SK-MEL-5 (cell line): ENCODE measurements around the gene PCED1A. TPM values are rescaled to one million over a fixed set of nuclear protein-coding genes. Genes with fewer than 3 reads are reported as not detected.

Source experiments
- DNase-seq: peaks from one replicate; pipeline ENCODE4 v3.0.0-alpha.2; 2016; ENCODE audit warnings: low read depth, low spot score
- in situ Hi-C: cut with HindIII; loops from 2 replicates; pipeline ENCODE4 v1.10.0; 2016; ENCODE audit warnings: low sequenced_read_pairs, high pct_unique_total_duplicates, low pct_unique_long_range_greater_than_20kb
- total RNA-seq: library from RNA; depleted of rRNA; stranded (reverse); fragments of >200 nt; shearing (Covaris generic); gene quantifications from 2 replicates; pipeline ENCODE4 v1.2.3, GENCODE V29; 2014

Gene PCED1A
- total RNA-seq, 1 experiment from 2014 or later: 22.6 TPM

DNA sequence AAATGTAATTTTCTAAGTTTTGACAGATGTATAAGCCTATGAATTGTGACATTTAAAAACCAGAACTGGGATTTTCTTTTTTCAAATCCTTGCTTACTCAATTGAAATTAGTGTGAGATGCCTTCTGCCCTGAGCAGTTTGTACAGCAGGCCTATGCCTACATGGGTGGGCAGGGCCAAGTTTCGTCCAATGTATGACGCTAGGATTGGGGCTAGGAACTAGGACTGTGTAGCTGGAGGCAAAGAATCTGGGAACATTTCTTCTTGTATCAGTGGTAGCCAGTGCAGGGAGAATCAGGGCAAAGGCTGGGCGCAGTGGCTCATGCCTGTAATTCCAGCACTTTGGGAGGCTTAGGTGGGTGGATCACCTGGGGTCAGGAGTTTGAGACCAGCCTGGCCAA, 28.9 kb upstream of the PCED1A start:
- in situ Hi-C loops: no loop called here
- DNase-seq: no peak

DNA sequence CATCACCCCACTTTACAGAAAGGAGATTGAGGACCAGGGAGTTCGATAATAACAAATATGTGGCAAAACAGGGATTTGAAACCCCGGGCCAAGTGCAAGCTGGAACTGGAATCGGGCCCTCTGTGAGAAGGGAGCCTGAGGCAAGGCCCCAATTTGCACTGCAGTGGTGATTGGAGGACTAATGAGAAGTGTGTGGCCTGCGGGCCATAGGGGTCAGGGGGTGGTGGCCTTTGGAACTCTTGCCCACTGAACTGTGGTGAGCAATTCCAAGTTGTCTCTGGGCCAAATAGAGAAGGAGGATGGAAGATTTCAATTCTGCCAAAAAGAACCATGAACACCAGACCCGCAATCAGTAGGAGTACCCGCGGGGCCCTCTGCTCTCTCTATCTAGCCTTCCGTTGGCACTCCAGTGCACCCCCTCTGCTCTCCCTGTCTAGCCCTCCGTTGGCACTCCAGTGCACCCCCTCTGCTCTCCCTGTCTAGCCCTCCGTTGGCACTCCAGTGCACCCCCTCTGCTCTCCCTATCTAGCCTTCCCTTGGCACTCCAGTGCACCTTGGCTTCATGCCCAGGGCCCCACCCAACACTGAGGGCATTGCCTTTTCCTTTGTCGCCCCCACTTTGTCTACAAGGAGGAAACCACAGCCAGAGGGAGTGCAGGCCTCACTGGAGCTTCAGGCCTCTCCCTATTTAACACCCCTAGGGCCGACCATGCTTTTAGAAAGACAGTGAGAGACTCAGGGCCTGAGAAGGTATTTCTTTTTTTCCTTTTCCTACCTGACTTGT, 26.8 kb upstream of the PCED1A start:
- no peak for DNase-seq
- in situ Hi-C loops: no loop called here

DNA sequence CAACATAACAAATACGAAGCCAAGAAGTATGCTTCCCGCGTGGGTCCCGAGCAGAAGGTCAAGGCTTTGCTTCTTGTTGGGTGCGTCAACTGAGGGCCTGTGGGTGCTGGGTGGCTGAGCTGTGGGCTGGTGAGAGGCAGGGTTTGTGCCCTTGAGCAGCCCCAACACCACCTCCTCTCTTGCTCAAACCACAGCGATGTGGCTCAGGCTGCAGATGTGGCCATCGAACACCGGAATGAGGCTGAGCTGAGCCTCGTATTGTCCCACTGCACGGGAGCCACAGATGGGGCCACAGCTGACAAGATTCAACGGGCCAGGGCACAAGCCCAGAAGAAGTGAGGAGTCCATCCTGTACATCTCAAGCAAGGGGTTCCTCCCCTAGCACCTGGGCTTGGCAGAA, 25.8 kb upstream of the PCED1A start:
- no peak for DNase-seq
- in situ Hi-C loops: no loop called here

DNA sequence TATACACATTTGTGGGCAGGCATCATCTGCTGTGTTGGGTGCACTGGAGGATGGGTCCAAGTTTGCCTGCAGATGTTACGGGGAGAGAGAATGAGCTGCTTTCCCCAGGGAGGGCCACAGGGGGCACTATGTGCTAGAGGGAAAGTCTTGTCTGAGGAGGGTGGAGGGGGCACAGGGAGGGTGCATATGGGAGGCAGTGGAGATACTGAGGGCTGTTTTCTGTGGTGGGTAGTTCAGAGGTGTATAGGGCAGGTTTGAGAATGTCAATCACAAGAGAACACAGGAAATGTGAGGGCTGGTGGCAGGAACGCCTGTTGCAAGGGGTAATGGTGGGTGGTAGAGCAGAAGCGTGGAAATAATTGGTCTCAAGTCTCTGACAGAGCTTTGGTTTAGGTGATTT, 25.2 kb upstream of the PCED1A start:
- in situ Hi-C loops: no loop called here
- DNase-seq: peak; percentile 33

DNA sequence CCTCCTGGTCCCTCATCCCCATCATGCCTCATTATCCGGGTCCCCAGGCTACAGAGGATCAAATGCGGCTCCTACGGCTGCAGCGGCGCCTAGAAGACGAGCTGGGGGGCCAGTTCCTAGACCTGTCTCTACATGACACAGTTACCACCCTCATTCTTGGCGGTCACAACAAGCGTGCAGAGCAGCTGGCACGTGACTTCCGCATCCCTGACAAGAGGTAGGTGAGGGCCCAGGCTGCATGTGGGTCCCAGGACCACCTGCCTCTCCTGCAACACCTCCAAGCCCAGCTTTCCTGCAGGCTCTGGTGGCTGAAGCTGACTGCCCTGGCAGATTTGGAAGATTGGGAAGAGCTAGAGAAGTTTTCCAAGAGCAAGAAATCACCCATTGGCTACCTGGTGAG, 24.6 kb upstream of the PCED1A start:
- no peak for DNase-seq
- in situ Hi-C loops: no loop called here

DNA sequence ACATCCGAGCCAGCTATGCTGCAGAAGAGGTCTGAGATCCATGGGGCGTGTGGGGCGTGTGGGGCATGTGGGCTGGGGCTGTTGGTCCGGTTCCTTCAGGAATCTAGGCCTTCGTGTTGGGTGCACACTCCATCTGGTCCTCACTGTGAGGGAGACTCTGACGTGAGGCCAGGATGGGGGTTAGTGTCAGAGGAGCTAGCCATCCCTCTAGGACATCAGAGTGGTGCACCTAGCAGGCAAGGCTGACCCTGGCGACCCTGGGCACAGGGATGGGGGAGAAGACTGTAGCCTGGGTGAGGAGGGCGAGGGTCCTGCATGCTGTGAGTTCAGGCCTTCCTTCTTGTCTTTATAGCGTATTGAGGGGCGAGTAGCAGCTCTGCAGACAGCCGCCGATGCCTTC, 24.2 kb upstream of the PCED1A start:
- no peak for DNase-seq
- in situ Hi-C loops: no loop called here

DNA sequence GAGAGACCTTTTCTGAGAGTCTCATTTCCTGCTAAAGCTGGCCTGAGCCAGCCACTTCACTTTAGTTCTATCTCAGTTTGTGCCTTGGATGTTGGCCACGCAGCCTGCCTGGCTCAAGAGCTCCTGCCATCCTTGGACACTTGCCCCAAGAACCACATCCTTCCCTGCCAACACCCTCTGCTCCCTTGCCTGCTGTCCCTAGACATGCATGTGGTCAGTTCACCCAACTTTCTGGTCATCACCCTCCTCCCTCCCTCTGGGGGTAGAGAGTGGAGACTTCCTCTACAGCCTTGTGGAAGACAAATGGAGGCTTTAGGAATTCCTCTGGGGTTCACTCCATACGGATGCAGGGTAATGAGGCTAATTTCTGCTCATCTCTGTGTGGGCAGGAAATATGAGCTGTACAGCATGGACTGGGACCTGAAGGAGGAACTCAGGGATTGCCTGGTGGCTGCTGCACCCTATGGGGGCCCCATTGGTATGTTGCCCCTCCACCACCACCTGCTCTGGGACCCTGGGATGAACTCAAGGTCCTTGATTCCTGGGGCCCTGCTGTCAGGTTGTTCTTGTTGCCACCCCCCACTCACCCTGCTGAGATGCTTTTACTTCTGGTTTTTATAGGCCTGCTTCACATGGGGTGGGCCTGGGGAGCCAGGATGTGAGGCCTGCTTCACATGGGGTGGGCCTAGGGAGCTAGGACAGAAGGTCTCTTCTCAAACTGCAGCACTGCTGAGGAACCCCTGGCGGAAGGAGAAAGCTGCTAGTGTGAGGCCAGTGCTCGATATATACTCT, 19.1 kb upstream of the PCED1A start:
- in situ Hi-C loops: no loop called here

DNA sequence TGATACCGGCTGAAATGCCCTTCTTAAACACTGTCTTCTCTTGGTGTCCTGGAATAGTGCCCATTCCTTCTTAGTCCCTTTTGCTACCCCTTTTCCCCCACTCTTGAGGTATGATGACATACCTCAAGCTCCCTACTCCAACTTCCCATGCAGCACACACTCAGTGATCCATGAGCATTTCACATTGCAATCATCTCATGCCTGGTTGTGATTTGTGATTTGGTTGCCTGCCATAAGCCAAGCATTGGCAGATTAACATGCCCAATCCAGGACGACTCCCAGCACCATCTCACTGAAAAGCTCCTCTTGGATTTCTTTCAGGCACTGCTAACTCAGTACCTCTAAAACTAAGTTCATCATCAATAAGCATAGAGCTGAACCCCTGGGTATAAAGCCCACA, 18.1 kb upstream of the PCED1A start:
- no peak for DNase-seq

More for the DNA sequence above, 19.1 kb upstream of the PCED1A start:
- DNase-seq: no peak

DNA sequence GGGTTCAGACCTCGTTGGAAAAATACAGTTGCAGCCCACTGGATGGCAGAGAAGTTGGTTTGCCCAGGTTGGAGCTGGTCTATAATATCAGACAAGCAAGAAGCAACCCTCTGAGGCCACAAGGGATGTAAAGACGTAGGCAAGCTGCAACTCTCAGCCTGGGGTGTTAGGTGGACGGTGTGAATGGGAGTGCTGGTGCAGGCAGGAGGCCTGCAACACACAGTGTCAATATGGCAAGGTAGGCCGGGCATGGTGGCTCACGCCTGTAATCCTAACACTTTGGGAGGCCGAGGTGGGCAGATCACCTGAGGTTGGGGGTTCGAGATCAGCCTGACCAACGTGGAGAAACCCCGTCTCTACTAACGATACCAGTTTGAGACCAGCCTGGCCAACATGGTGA, 10.6 kb upstream of the PCED1A start:
- DNase-seq: no peak
- in situ Hi-C loops: no loop called here

More for the DNA sequence above, 18.1 kb upstream of the PCED1A start:
- in situ Hi-C loops: no loop called here

DNA sequence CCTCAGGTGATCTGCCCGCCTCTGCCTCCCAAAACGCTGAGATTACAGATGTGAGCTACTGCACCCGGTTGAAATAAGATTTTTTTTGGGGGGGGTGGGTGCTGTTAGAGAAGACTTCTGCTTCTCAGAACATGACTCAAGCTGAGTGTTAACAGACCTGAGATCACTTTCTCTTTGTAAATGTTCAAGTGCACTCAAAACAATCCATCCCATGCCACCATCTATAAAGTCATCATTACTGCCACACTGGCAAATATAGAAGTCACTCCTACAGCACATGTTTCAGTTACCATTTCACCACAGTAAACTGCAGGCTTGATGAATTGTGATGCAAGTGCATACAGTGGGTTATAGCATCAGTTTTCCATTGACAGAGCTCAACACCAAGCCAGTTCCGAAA, 9.1 kb upstream of the PCED1A start:
- in situ Hi-C loops: no loop called here
- DNase-seq: no peak

DNA sequence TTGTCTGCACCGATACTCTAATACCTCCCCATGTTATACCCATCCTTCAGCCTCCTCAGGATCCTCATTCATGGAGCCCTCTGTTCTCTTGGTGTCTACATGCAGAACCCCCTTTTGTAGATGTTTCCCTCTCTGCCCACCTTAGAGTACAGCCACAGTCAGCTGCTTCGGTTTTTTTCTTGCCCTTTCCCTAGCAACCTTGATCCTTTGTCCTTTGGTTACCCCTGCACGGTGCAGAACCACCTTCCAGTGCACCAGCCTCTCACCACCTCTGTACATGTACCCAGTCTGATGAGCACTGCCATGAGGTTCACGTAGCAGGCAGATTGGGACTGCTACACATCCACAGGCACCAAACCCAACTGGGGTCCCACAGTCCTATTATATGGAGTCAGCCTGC, 7.3 kb upstream of the PCED1A start:
- in situ Hi-C loops: no loop called here
- no peak for DNase-seq

DNA sequence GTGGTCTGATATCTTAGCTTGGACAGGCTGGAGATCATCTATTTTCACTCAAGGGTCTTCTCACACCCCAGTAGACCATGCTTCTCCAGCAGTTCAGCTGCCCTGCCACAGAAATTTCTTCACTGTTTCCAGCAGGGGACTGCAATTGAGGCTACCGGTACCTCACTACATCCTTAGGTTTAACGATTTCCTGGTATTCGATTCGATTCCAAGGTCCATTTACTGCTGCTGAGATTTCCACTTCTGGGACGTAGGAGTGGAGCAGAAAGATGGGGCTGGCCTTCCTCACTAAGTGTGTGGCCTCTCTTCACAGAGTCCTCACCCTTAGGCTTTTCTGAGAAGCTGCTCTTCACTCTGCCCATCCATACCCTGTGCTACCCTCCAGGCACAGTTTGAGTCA, 6.2 kb upstream of the PCED1A start:
- DNase-seq: no peak
- in situ Hi-C loops: no loop called here

DNA sequence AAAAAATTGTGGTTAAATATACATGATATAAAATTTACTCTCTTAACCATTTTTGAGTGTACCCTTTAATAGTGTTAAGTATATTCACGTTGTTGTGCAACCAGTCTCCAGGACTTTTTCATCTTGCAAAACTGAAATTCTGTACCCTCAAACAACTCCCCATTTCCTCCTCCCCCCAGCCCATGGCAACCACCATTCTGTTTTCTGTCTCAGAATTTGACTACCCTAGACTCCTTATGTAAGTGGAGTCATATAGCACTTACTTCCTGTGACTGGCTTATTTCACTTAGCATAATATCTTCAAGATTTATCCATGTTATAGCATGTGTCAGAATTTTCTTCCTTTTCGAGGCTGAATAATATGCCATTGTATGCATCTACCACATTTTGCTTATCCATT, 5.2 kb upstream of the PCED1A start:
- DNase-seq: no peak
- in situ Hi-C loops: no loop called here

DNA sequence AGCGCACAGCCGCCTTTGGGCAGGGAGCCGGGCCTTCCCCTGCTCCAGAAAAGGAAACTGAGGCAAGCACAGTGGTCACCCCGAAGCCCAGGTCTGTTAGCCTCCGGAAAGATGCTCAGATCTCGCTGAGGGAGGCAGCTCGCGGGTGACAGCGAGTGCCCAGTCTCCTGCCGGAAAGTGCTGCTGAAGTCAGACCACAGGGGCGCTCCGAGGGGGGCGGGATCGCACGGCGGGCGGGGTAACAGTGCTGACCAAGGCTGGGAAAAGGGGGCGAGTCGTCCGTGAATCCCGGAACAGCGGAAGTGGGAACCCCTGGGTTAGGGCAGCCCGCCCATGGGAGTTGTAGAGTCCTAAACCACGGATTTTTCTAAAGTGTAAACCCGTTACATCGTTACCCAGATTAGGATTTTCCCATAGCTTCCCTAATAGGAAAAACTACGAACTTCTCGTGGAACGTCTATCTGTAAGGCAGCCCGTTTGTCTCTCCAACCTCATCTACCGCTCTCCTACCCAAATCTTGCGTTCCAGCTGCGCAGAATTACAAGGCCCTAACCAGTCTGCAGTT, 594 bp upstream of the PCED1A start:
- DNase-seq: peak; percentile 44
- in situ Hi-C loops: no loop called here

DNA sequence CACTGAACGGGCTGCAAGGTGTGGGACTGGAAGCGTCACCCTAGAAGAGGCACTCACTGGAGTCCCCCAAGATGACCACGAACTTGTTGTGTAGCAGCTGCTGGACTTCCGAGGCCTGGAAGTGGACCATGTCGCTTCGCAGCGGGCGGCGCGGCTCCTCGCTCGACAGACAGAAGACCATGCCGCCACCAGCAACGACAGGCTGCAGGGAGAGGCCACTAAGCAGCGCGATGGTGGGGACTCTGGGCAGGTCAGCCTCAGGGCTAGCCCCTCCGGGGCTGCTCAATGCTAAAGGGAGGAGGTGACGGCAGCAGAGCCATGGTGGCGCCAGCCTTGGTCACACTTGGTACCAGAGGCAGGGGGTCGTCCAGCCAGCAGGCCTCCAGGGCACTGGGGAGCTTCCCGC, 720 bp downstream of the PCED1A start:
- DNase-seq: no peak
- in situ Hi-C loops: no loop called here

DNA sequence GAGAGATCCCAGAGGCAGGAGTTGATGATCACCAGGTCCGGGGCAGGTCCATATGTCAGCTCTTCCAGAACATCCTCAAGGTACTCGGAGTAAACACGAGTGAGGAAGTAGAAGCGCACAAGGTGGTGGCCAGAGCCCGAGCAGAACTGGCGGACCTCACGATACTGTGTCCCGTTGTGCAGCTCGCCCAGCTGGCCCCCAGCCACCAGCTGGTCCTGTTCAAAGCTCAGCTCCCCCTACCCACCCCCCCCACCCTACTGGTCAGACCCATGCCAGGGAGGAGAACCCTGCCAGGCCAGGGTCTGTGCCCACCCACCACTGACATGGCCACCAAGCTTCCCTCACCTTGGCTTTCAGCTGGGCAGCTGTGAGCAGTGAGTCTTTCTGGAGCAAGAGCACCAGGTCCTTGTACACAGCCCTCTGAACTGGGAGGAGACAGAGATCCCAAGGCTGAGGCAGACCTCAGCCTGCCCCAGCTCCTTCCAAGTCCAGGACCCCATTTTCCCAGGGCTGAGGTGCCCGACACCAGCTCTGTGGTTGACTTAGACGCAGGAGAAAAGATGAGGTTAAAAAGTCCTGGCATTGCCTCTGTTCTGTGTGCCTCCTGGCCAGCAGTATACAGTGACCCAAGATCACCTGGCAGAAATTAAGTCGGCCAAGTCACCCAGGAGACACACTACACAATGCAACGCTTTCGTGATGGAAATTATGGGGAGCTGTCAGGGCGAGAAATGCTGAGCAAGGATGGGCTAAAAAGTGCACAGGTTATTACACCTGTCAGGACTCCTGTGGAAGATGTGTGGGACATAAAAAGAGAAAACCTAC, 1.4 kb downstream of the PCED1A start:
- in situ Hi-C loops: no loop called here
- DNase-seq: no peak

DNA sequence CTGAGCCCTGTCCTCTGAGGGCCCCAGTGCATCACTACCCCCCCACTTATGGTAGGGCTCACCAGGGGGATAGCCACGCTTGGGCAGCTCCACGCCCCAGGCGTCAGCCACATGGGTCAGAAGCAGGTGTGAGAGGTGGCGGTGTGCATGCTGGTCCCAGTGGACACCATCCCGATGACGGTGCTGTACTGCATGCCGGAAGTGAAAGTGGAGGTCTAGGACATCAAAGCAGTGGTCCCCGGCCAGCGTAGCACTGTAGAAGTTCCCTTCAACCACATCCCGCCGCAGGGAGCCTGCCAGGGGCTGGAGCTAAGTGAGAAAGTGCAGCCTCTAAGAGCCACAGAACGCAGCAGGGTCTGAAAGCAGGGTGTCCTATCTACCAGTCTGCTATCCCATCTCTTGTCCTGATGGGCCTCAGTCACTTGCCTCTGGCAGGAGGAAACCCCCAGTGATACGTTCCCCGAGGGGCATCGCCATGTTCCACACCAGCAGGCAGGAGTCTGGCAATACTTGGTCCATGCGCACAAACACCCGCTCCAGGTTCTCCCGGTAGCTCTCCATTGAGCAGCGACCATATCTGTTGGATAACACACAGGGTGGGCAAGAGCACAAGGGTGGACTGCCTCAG, 2.2 kb downstream of the PCED1A start:
- in situ Hi-C loops: no loop called here
- no peak for DNase-seq
